Measurements from ENCODE around the gene KRTAP10-4.
"Not testable (repeated sequence)": the region's sequence is repeated elsewhere in the genome, so short reads cannot be mapped to it uniquely, and the experiment has no call there.

Gene KRTAP10-4

GRCh38 chr21:44599264-44600029, 25.9 kb downstream of the KRTAP10-4 start:
- DNase-seq (ENCODE audit: low read depth in 2 of 2) = no peak

DNA sequence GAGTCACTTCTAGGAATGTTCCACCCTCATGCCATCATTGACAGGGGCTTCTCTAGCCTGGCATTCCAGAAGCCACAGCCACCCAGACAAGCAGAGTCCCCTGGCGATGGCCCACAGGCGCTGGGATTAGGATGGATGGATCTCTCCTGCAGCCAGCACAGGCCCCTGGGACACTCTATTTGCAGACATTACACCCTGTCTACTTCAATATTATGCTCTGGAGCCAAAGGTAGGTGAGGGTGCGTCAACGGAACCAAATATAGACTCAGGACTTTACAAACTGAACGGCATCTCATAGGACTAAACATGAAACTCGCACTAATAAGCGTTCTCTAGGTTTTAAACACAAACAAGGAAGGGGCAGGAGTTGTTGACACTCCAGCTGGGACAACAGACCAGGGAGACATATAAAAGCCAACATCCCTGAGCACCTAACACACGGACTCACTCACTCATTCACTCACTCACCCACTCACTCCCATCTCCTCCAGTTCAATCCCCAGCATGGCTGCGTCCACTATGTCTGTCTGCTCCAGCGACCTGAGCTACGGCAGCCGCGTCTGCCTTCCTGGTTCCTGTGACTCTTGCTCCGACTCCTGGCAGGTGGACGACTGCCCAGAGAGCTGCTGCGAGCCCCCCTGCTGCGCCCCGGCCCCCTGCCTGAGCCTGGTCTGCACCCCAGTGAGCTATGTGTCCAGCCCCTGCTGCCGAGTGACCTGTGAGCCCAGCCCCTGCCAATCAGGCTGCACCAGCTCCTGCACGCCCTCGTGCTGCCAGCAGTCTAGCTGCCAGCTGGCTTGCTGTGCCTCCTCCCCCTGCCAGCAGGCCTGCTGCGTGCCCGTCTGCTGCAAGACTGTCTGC, 26.8 kb downstream of the KRTAP10-4 start, which contains the start of gene KRTAP10-7:
KRTAP10-7 (plus strand) TSS at position 480 of the 861 bp plus-strand sequence; CDS start at position 505, 25 bp downstream.
- not testable (repeated sequence) for DNase-seq (ENCODE audit: low read depth in 2 of 2)

- not testable (repeated sequence) for DNase-seq (ENCODE audit: low read depth in 2 of 2)
Observed at GRCh38 chr21:44601091-44601490, 27.6 kb downstream of the KRTAP10-4 start.

DNA sequence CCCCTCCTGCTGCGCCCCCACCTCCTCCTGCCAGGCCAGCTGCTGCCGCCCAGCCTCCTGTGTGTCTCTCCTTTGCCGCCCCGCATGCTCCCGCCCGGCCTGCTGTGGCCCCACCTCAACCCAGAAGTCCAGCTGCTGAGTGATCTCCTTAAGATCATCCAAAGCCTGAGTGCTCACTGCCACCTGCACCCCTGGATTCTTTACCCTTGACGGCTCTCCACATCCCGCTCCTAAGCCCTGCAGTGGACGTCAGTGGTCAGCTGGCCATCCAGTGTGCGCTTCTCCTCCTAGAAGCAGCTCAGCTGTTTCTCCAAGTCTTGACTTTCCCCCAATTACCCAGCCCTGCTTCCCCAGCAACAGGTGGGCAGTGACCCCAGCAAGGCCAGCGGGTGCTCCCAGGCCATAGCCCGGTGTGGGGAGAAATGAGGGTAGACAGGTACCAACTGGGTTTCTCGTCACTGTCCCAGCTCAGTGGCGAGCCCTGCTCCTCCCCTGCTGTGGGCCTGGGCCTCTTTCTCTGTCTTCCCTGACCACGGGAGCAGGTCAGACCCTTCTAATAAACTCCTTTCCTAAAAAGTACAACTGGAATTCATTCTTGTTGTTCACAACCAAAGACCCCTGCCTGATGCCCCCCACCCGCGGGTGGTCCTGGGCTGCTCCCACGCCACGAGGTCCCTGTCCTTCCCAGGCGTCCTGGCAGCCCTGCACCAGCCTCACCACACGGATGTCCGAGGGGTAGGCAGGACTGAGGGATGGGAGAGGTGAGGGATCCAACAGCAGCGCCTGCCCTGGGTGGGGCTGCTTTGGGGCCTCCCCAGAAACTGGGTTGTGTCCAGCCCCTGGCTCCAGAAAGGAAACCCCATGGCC, 28.3 kb downstream of the KRTAP10-4 start:
- DNase-seq (ENCODE audit: low read depth in 2 of 2) = no peak

DNA sequence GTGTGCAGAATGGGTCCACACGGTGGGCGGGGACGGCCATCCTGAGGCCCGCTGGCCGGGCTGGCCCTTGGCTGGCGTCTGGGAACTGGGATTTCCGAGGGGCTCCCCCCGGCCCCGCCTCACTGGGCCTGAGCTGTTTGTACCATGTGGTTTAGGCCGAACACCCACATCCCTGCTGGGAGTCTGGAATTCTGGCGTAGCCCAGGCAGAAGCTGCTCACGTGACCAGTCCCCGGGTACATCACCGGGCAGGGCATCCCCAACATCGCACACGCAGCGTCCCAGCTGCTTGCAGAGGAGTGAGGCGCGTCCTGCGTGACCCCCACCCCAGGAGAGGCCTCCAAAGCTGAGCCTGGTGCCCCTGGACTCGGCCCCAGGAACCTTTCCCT, 28.9 kb downstream of the KRTAP10-4 start:
- DNase-seq (ENCODE audit: low read depth in 2 of 2) = no peak

DNA sequence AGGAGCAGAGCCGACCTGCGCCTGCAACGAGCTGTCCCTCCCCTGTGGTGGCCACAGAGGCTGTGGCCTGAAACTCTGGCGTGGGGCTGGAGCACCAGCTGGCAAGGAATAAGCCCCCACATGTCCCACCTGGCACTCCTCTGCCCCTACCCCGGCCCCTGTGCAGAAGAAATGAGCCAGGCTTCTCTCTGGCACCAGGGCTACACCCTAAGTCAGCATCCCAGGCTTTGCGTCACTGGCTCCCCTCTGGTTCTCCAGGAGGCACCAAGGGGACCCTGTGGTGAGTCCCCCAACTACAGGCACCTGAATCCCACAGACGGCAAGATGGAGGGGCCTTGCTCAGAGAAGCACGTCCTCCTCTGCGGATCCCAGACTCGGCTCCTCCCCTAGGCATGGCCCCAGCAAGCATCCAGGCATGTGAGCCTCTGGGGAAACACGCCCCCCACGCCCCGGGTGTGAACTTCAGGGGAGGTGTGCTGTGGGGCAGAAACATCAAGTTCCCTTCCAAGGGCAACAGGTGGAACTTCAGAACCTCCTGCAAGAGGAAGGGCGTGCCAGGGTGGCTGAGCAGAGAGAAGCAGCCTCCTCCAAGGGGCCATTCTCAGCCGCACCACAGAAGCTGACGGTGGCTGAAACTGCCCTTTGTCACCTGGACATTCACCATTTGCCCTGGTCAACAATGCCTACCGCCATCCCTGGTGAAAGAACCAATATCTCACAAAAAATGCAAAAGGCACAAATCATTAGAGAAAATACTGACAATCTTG, 29.8 kb downstream of the KRTAP10-4 start:
- no peak for DNase-seq (ENCODE audit: low read depth in 2 of 2)

- DNase-seq (ENCODE audit: low read depth in 2 of 2) = no peak
Observed at GRCh38 chr21:44603911-44604310, 30.4 kb downstream of the KRTAP10-4 start.

- no peak for DNase-seq (ENCODE audit: low read depth in 2 of 2)
Observed at GRCh38 chr21:44606495-44606894, 33.0 kb downstream of the KRTAP10-4 start.

GRCh38 chr21:44609193-44609592, 35.7 kb downstream of the KRTAP10-4 start:
- DNase-seq (ENCODE audit: low read depth in 2 of 2) = no peak

DNA sequence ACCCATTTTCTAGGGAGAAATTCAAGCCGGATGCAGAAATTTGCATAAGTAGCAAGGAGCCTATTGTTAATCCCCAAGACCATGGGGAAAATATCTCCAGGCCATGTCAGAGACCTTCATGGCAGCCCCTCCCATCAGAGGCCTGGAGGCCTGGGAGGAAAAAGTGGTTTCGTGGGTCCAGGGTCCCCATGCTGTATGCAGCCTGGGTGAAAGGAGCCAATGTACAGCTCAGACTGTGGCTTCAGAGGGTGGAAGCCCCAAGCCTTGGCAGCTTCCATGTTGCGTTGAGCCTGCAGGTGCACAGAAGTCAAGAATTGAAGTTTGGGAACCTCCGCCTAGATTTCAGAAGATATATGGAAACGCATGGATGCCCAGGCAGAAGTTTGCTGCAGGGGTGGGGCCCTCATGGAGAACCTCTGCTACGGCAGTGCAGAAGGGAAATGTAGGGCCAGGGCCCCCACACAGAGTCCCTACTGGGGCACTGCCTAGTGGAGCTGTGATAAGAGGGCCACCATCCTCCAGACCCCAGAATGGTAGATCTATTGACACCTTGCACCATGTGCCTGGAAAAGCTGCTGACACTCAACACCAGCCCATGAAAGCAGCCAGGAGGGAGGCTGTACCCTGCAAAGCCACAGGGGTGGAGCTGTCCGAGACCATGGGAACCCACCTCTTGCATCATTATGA, 36.8 kb downstream of the KRTAP10-4 start:
- DNase-seq (ENCODE audit: low read depth in 2 of 2) = not testable (repeated sequence)

DNA sequence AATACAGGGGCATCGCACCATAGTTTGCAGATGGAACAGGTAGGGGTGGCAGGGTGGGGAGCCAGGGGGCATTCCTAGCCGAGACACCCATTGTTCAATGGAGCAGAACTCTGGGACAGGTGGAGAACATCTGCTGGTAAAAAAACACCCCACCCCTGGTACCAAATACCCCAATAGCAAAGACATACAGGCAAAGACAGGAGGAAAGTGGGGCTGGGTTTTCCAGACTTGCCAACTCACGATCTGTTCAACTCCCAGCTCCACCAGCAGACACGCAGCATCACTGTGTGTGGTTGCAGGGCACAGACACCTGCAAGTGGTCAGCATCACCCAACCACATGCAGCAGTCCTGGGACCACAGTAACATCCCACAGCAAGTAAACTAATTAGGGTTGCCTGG, 38.0 kb downstream of the KRTAP10-4 start:
- no peak for DNase-seq (ENCODE audit: low read depth in 2 of 2)

DNA sequence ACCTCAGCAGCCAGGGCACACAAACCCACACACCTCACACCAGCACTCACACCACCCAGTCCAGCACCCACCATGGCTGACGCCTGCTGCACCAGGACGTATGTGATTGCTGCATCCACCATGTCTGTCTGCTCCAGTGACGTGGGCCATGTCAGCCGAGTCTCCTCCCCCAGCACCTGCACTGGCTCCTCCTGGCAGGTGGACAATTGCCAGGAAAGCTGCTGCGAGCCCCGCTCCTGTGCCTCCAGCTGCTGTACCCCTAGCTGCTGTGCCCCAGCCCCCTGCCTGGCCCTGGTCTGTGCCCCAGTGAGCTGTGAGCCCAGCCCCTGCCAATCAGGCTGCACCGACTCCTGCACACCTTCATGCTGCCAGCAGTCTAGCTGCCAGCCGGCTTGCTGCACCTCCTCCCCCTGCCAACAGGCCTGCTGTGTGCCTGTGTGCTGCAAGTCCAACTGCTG, 38.5 kb downstream of the KRTAP10-4 start, which contains the start of gene KRTAP10-8:
KRTAP10-8 (plus strand) TSS at position 51 of the 458 bp plus-strand sequence; CDS start at position 73, 22 bp downstream.
- no peak for DNase-seq (ENCODE audit: low read depth in 2 of 2)

DNA sequence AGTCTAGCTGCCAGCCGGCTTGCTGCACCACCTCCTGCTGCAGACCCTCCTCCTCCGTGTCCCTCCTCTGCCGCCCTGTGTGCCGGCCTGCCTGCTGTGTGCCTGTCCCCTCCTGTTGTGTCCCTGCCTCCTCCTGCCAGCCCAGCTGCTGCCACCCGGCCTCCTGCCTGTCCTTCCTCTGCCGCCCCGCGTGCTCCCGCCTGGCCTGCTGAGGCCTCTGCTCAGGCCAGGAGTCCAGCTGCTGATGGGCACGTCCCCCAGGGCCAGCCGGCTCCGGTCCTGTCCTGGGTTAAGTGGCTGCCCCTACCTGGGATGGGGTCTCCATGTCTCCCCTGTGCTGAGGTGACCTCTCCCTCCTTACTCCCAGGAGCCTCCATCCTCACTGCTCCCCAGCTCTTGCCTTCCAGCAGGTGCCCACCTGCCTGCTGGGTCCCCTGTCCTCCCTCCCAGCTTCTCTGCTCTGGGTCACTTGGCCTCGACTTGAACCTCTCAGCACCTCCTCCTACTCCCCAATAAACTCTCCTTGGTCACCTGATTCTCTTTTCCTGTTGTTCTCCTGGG, 39.2 kb downstream of the KRTAP10-4 start:
- no peak for DNase-seq (ENCODE audit: low read depth in 2 of 2)

- DNase-seq (ENCODE audit: low read depth in 2 of 2) = no peak
Observed at GRCh38 chr21:44613386-44614155, 40.0 kb downstream of the KRTAP10-4 start.

DNA sequence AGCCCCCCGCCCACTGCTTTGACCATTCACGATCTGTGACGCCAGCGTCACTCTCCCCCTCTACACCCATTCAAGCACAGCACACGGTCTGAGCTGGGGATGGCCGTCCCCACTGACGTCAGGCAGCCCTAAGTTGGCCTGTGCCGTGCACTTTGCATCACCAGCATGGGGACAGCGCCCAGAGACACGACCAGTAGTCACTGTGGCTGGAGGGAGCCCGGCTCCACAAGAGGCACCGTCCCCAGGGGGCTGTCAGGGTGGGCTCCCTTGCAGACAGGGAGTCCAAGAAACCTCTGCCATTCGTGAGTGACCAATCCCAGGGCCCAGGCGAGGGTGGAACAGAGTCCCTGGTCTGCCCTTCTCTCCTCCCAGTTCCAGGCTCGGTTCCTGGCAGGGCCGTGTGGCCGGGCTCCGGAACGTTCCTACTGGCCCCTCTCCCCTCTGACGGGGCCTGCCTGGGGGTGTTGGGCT, 40.7 kb downstream of the KRTAP10-4 start:
- no peak for DNase-seq (ENCODE audit: low read depth in 2 of 2)

GRCh38 chr21:44614961-44615391, 41.4 kb downstream of the KRTAP10-4 start:
- no peak for DNase-seq (ENCODE audit: low read depth in 2 of 2)

- DNase-seq (ENCODE audit: low read depth in 2 of 2) = no peak
Observed at GRCh38 chr21:44615466-44615865, 41.9 kb downstream of the KRTAP10-4 start.

GRCh38 chr21:44615911-44616590, 42.5 kb downstream of the KRTAP10-4 start:
- no peak for DNase-seq (ENCODE audit: low read depth in 2 of 2)
